Testis (tissue), 2 donors: ENCODE measurements around the gene DGKZ.
A peak's percentile ranks its signal among the peaks of the same experiment; 100 is the strongest.

Experiments used
- POLR2A ChIP-seq: fragments of 450-650 bp; IDR thresholded peaks from one replicate; pipeline ENCODE4 v1.6.1; 2017; ENCODE audit warnings: antibody characterized with exemption, mild to moderate bottlenecking, moderate library complexity
- TF ChIP-seq, protein P1 (sequence below), 3 experiments: fragments of 450-650 bp in 2 of 3; fragments of 200-600 bp in 1 of 3; sonication (generic) in 1 of 3; IDR thresholded peaks; one replicate each; pipeline ENCODE4 v1.5.1; 2016 to 2019; ENCODE audit warnings: antibody characterized with exemption in 3 of 3, mild to moderate bottlenecking in 2 of 3, moderate library complexity in 1 of 3

DNA sequence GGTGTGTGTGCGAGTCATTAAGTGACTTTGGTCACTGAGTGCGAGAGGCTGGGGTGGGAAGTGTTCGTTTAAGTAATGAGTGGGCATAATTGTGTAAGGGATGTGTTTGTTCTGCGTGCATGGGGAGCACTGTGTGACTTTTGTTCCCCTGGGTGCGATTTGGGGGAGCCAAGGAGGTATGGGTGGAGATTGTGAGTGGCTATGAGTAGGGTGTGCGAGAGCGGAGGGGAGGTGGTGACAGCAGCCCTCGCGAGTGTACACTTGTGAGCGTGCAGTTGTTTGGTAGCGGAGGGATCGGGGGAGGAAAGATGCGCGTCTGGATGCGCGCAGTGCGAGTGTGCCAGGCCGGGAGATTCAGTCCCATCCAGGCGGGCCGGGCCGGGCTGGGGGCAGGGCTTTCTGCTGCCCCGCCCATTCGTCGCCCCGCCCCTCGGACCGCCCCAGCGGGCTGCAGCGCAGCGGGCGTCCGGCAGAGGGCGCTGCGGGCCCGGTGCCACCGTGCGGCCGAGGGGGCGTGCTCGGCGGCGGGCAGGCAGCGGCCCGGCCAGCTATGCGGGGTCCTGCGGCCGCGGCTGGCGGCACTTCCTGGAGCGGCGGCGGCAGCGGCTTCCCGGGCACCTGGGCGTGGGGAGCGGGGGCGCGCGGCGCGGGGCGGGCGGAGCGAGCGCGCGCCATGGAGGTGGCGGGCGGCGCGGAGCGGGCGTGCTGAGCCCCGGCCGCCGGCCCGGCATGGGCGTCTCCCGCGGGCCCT, at the start of gene DGKZ:
- TF ChIP-seq, protein P1, sequence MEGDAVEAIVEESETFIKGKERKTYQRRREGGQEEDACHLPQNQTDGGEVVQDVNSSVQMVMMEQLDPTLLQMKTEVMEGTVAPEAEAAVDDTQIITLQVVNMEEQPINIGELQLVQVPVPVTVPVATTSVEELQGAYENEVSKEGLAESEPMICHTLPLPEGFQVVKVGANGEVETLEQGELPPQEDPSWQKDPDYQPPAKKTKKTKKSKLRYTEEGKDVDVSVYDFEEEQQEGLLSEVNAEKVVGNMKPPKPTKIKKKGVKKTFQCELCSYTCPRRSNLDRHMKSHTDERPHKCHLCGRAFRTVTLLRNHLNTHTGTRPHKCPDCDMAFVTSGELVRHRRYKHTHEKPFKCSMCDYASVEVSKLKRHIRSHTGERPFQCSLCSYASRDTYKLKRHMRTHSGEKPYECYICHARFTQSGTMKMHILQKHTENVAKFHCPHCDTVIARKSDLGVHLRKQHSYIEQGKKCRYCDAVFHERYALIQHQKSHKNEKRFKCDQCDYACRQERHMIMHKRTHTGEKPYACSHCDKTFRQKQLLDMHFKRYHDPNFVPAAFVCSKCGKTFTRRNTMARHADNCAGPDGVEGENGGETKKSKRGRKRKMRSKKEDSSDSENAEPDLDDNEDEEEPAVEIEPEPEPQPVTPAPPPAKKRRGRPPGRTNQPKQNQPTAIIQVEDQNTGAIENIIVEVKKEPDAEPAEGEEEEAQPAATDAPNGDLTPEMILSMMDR (IDR thresholded peaks at IDR 0.05) = peak; percentile 77 to 99 (median 95)
- TF ChIP-seq POLR2A = no peak
